Endodermal cell (in vitro differentiated cells): ENCODE data around the gene DOCK10. TPM values are rescaled to one million over a fixed set of nuclear protein-coding genes. Genes with fewer than 3 reads are reported as not detected.

ENCODE experiments used
- DNase-seq: peaks from one replicate; pipeline ENCODE4 v3.0.0-alpha.2; 2017
- H3K27ac ChIP-seq: 2 replicates; pipeline ENCODE4 v1.5.1; 2013; ENCODE audit warnings: mild to moderate bottlenecking, low read depth, low read length, moderate library complexity
- H3K27me3 ChIP-seq: 2 replicates; pipeline ENCODE4 v1.6.1; 2013; ENCODE audit warnings: mild to moderate bottlenecking, low read length, moderate library complexity; ENCODE audit not compliant: insufficient read depth, control insufficient read depth, poor library complexity, severe bottlenecking
- H3K36me3 ChIP-seq: 2 replicates; pipeline ENCODE4 v1.7.0; 2013; ENCODE audit warnings: mild to moderate bottlenecking, low read length, moderate library complexity; ENCODE audit not compliant: control insufficient read depth, insufficient read depth
- H3K4me1 ChIP-seq: one replicate; pipeline ENCODE4 v1.7.0; 2013; ENCODE audit warnings: low read length; ENCODE audit not compliant: control insufficient read depth, insufficient read depth
- H3K4me3 ChIP-seq: 2 replicates; pipeline ENCODE4 v1.5.1; 2013; ENCODE audit warnings: mild to moderate bottlenecking, low read length, moderate library complexity
- H3K9ac ChIP-seq: 2 replicates; pipeline ENCODE4 v1.6.1; 2013; ENCODE audit warnings: mild to moderate bottlenecking, low read length, moderate library complexity; ENCODE audit not compliant: poor library complexity, severe bottlenecking; ENCODE audit errors: extremely low read depth
- H3K9me3 ChIP-seq: 2 replicates; pipeline ENCODE4 v1.6.1; 2013; ENCODE audit warnings: mild to moderate bottlenecking, low read length, moderate library complexity; ENCODE audit not compliant: control insufficient read depth
- H3K27ac Mint-ChIP-seq: 2 replicates; pipeline ENCODE4 v1.8.0; 2020; ENCODE audit warnings: mixed read lengths
- H3K27me3 Mint-ChIP-seq: 2 replicates; pipeline ENCODE4 v1.8.0; 2021; ENCODE audit warnings: mild to moderate bottlenecking, mixed read lengths; ENCODE audit not compliant: insufficient read depth
- H3K36me3 Mint-ChIP-seq: 2 replicates; pipeline ENCODE4 v1.8.0; 2020; ENCODE audit warnings: low read depth, mixed read lengths
- H3K4me1 Mint-ChIP-seq: 2 replicates; pipeline ENCODE4 v1.8.0; 2020; ENCODE audit warnings: mixed read lengths
- H3K4me3 Mint-ChIP-seq: 2 replicates; pipeline ENCODE4 v1.8.0; 2020; ENCODE audit warnings: mild to moderate bottlenecking, moderate library complexity, mixed read lengths
- H3K9me3 Mint-ChIP-seq: 2 replicates; pipeline ENCODE4 v1.8.0; 2020; ENCODE audit warnings: mild to moderate bottlenecking, mixed read lengths
- CTCF ChIP-seq: fragments of 200-600 bp; sonication (generic); conservative IDR thresholded peaks from 2 replicates; pipeline ENCODE4 v1.5.0; 2021; ENCODE audit warnings: antibody characterized with exemption, mild to moderate bottlenecking
- WGBS, 2 experiments: methylation state at CpG; one replicate each; pipeline versions ENCODE4 v1.1.5 to v1.1.7; 2013; ENCODE audit warnings: missing lambda C conversion rate in 2 of 2, mixed read lengths in 1 of 2; ENCODE audit not compliant: insufficient coverage in 1 of 2, insufficient read length in 1 of 2; 5-methylcytosine and 5-hydroxymethylcytosine counted together
- total RNA-seq, 2 donors: library from RNA; stranded (reverse); fragmentation: NEBNext Ultra II Directional in 1 of 2; extraction: Animal tissue kit (Norgen Biotek cat#: 25700) in 1 of 2; gene quantifications; 2 replicates in 1 of 2; 3 replicates in 1 of 2; pipeline ENCODE4 v1.2.1, GENCODE V29; 2021

DOCK10 gene
- total RNA-seq, 2 donors from 2014 or later: 0.44 to 1.4 TPM

DNA sequence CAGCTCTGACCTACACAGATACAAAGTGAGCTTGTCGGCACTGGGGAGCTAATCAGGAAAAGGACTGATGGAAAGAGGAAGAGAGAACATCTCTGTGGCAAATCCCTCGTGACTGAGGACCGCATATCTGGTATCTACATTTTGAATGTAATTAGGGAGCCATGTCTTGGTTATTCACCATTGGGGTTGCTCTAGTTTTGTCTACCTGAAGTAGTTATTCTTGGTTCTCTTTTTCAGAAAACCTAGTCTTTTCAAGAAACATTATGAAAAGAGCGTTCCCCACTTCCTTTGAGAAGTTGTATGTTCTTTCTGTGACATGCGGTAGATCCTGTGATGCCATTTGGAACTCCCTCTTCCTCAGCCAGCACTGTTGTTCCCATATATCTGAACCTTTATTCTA, 104.4 kb downstream of the DOCK10 start:
- peaks cover 10% of the 10 kb centered on the region for H3K4me1 ChIP-seq
- no peaks in the 10 kb centered on the region for H3K27me3 ChIP-seq
- Mint-ChIP-seq H3K27me3 (peaks cover 9% of the 10 kb centered on the region), H3K27ac (no peak overlapping the region), H3K36me3 (no peaks in the 10 kb centered on the region), H3K4me1 (peaks cover 29% of the 10 kb centered on the region), H3K4me3 (no peak overlapping the region), H3K9me3 (no peaks in the 10 kb centered on the region)
- no peak for TF ChIP-seq CTCF
- no peaks in the 10 kb centered on the region for H3K36me3 ChIP-seq
- no peak overlapping the region for H3K4me3 ChIP-seq
- WGBS, 2 experiments: 75 to 90% methylated on average over 4 to 5 of the region's 5 CpGs
- no peaks in the 10 kb centered on the region for H3K9me3 ChIP-seq
- no peak overlapping the region for H3K9ac ChIP-seq
- no peak overlapping the region for H3K27ac ChIP-seq
- no peak for DNase-seq

DNA sequence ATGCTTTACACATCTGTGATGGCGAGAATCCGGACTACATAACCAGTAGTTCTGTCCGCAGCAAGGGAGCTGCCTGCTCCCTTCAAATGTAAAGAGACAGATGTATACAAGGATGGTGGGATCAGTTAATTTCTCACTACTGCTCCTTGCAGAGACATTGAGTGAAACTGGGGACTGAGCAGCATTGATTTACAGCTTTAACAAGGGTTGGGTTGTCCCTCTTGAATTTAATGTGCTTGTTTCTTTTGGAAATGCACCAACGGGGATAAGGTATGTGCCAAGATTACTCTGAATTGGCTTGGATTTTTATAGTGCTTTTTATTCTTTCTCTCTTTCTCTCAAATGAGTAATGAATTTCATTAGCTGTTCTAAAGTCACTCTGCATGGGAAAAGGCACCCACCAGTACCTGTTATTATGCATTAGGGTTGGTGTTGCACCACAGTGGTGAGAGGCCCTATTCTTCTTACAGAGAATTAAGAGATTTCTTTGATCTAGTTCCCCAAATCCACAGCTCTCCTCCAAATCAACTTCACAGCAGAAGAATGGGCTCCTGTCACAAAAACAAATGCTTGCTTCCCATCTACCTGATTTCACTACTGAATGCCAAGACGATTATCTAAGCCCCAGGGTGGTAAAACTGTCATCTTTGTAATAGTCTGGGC, 107.6 kb downstream of the DOCK10 start:
- no peak overlapping the region for H3K27ac ChIP-seq
- no peaks in the 10 kb centered on the region for H3K9me3 Mint-ChIP-seq
- no peaks in the 10 kb centered on the region for H3K36me3 Mint-ChIP-seq
- DNase-seq: peak; percentile 48
- no peak overlapping the region for H3K9ac ChIP-seq
- H3K36me3 ChIP-seq: no peaks in the 10 kb centered on the region
- H3K27ac Mint-ChIP-seq: no peak overlapping the region
- TF ChIP-seq CTCF: no peak
- no peak overlapping the region for H3K4me3 Mint-ChIP-seq
- peaks cover 5% of the 10 kb centered on the region for H3K27me3 Mint-ChIP-seq
- no peaks in the 10 kb centered on the region for H3K27me3 ChIP-seq
- H3K4me1 Mint-ChIP-seq: peaks cover 24% of the 10 kb centered on the region
- 55 to 70% methylated on average over 4 to 5 of the region's 5 CpGs for WGBS, 2 experiments
- peaks cover 10% of the 10 kb centered on the region for H3K4me1 ChIP-seq
- H3K9me3 ChIP-seq: no peaks in the 10 kb centered on the region
- no peak overlapping the region for H3K4me3 ChIP-seq

- H3K4me3 ChIP-seq: no peak overlapping the region
- no peaks in the 10 kb centered on the region for H3K9me3 ChIP-seq
These were observed 108.8 kb downstream of the DOCK10 start for GRCh38 chr2:224933431-224933830.

More at GRCh38 chr2:224933431-224933830, 108.8 kb downstream of the DOCK10 start:
- no peak for TF ChIP-seq CTCF
- WGBS, 2 experiments: 93 to 100% methylated on average over 2 of the region's 2 CpGs
- H3K27me3 ChIP-seq: no peaks in the 10 kb centered on the region
- Mint-ChIP-seq H3K27me3 (peaks cover 5% of the 10 kb centered on the region), H3K9me3 (no peaks in the 10 kb centered on the region), H3K4me1 (peaks cover 24% of the 10 kb centered on the region), H3K27ac (no peak overlapping the region), H3K4me3 (no peak overlapping the region), H3K36me3 (no peaks in the 10 kb centered on the region)
- DNase-seq: no peak
- H3K27ac ChIP-seq: no peak overlapping the region
- H3K4me1 ChIP-seq: peaks cover 7% of the 10 kb centered on the region
- no peak overlapping the region for H3K9ac ChIP-seq
- no peaks in the 10 kb centered on the region for H3K36me3 ChIP-seq
